ENCODE measurements around the gene VAPB. TPM values are rescaled to one million over a fixed set of nuclear protein-coding genes. Genes with fewer than 3 reads are reported as not detected.

VAPB gene
- total RNA-seq, 2 donors from 2014 or later, result 20.2 to 21.8 TPM

DNA sequence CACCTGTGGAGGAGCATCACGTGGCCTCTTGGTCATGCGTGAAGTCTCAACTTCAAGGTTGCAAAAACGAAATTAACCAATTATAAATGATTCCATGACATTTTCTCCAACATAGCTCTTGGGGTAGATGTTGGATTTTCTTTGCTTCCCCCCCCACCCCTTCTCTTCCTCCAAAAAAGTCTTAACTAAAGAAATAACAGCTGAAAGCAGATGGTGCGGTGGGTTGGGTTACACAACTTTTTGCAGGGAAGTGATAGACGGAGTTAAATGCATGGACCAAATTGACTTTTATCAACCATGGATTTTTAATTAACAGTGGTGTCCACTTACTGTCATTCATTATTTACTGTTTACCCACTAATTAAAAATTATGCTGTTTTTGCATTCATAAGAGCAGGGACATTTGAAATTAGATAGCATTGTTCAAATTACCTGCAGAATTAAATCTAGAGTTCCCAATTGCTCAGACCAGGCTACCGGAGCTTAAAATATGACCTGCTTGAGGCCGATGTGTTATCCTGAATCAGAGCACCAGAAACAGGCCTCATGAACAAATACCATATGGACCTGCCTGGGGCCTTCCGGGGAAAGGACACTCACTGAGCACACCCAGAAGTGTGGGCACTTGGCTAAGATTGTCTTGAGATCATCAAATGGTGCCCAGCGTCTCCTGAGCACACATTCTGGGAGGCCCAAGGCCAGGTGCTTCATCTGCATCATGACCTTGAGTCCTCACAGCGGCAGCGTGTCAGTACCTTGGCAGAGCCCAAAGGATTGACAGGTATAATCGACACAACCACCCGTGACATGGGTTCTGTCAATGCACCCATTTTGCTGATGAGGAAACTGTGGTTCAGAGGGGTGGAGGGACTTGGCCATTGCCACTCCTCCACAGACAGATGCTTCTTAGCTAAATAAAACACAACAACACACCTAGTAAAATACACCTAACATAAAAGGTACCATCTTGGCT is 84.7 kb downstream of the VAPB start:
- Histone ChIP-seq H3K9me3 (peaks cover 0 to 15% of the 10 kb centered on the region in 2 donors), H3K27ac (no peak overlapping the region), H3K4me3 (no peak overlapping the region), H3K27me3 (no peaks in the 10 kb centered on the region), H3K4me1 (peaks cover 0 to 6% of the 10 kb centered on the region in 2 donors), H3K36me3 (no peaks in the 10 kb centered on the region)
- peak; percentile 32 for DNase-seq (ENCODE audit: low spot score)
- TF ChIP-seq, protein P1, sequence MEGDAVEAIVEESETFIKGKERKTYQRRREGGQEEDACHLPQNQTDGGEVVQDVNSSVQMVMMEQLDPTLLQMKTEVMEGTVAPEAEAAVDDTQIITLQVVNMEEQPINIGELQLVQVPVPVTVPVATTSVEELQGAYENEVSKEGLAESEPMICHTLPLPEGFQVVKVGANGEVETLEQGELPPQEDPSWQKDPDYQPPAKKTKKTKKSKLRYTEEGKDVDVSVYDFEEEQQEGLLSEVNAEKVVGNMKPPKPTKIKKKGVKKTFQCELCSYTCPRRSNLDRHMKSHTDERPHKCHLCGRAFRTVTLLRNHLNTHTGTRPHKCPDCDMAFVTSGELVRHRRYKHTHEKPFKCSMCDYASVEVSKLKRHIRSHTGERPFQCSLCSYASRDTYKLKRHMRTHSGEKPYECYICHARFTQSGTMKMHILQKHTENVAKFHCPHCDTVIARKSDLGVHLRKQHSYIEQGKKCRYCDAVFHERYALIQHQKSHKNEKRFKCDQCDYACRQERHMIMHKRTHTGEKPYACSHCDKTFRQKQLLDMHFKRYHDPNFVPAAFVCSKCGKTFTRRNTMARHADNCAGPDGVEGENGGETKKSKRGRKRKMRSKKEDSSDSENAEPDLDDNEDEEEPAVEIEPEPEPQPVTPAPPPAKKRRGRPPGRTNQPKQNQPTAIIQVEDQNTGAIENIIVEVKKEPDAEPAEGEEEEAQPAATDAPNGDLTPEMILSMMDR (IDR thresholded peaks at IDR 0.05), result no peak

DNA sequence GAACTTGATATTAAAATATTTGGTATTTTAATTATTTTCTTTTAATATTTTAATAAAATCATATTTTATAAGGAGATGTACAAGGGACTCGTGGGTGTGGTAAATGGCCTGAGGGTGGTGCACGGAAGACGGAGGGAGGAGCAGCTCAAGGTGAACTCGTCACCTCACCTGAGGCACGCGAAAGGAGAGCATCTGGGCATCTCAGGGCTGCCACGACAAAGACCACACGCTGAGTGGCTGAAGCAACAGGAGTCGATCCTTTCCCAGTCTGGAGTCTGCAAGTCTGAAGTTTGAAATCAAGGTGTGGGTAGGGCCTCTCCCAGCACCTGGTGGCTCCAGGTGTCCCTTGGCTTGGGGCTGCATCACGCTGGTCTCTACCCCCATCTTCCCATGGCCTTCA is 86.4 kb downstream of the VAPB start:
- Histone ChIP-seq H3K27ac (no peak overlapping the region), H3K9me3 (peaks cover 0 to 20% of the 10 kb centered on the region in 2 donors)

DNA sequence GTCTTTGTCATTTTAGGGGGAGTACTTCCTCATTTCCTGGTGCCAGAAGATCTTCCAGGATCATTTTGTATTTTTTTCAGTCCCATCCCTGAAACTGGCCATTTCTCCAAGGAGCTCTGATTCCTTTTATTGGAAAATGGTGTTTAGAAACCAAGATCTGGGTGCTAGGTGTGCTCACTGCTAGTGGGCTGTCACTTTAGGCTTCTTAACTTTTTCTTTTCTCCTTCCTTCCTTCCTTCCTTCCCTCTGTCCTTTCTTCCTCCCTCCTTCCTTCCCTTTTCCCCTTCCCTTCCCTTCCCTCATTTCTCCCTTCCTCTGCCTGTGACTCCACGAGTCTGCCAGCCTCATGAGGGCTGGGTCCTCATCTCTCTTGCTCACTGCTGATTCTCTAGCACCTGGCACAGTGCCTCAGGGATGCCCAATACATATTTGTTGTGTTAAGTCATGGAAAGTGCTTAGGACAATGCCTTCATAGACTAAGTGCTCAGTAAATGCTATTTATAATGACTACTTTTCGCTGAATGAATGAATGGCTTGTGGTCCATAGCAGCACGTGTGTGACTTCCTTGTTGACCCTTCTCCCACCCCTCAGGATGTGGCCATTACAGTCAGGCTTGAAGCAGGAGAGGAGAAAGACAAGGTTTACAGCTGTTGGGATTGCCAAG is 89.2 kb downstream of the VAPB start:
- DNase-seq (ENCODE audit: low spot score), result no peak

More for the DNA sequence above, 86.4 kb downstream of the VAPB start:
- Histone ChIP-seq H3K27me3 (no peaks in the 10 kb centered on the region), H3K4me3 (no peak overlapping the region), H3K36me3 (no peaks in the 10 kb centered on the region), H3K4me1 (peaks cover 0 to 6% of the 10 kb centered on the region in 2 donors)
- TF ChIP-seq, protein P1 (IDR thresholded peaks at IDR 0.05), result no peak
- peak; percentile 48 for DNase-seq (ENCODE audit: low spot score)

DNA sequence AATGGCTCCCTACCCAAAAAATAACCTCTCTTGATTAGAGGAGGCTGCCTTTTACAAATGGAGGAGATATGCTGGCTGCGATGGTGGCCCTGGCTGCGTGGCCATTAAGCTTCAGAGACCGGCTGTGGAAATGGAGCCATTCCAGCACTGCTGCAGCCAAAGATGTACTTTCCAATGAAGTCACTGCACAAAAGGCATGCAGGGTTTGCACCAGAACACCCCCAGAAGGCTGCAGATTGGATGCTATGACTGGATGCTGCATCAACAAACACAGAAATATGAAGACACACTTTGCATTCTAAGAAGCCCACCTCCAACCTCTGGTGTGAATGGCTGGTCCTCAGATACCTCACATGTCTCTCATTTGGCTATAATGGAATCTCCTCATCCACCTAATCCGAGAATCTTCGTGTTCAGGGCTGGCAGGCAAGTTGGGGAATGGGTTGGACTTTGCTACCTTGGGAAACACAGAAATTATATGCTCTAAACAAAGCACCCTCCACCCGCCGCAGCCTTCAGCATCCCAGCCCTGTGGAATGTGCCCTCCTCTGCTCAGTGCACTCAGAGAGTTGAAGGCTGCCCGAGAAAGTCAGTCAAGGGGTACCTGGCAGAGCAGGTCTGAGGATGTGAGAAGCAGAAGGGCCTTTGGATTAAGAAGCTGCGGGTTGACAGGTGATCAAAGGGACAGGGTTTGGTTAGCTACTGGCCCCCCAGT is 90.9 kb downstream of the VAPB start:
- TF ChIP-seq, protein P1 (IDR thresholded peaks at IDR 0.05), result no peak
- Histone ChIP-seq H3K4me1 (no peaks in the 10 kb centered on the region), H3K9me3 (peaks cover 0 to 20% of the 10 kb centered on the region in 2 donors), H3K27ac (no peak overlapping the region), H3K36me3 (no peaks in the 10 kb centered on the region), H3K4me3 (no peak overlapping the region), H3K27me3 (no peaks in the 10 kb centered on the region)
- DNase-seq (ENCODE audit: low spot score), result no peak

More for the DNA sequence above, 89.2 kb downstream of the VAPB start:
- no peak overlapping the region for H3K4me3 ChIP-seq
- TF ChIP-seq, protein P1 (IDR thresholded peaks at IDR 0.05), result no peak
- no peaks in the 10 kb centered on the region for H3K27me3 ChIP-seq
- H3K9me3 ChIP-seq, result peaks cover 0 to 20% of the 10 kb centered on the region in 2 donors
- no peak overlapping the region for H3K27ac ChIP-seq
- no peaks in the 10 kb centered on the region for H3K4me1 ChIP-seq
- no peaks in the 10 kb centered on the region for H3K36me3 ChIP-seq

DNA sequence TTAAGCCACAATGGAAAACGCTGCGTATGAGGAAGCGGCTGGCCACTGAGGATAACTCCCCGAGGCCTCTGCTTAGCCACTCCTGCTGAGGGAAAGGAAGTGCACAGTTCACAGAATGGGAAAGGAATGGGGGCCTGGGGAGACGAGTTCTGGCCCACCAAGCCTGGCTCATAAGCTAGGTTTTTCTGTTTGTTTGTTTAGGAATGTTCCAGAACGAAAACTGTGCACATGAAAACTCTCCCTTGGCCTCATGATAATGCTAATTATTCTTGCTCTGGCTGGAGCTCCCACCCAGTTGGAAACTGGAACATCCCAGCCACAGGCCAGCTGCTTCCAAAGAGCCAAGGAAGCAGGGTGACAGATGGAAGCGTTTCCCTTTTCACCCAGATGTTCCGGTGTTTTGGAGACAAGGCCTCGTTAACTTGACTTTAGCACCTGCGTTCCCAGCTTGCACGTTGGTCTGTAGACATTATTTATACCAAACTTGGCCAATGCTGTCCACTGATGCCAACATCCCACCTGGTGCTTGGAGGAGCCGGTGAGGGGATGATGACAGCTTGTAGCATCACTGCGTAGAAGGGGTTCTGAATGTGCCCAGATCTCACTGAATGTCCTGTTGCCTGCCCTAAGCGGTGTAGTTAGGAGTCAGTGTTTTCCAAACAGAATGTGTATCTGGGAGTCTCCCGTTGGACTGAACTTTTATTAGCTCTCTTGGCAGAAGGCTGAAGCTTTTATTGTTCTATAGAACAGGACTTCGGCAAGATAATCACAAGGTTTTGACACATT is 91.7 kb downstream of the VAPB start:
- Histone ChIP-seq H3K27me3 (no peaks in the 10 kb centered on the region), H3K27ac (no peak overlapping the region), H3K36me3 (no peaks in the 10 kb centered on the region), H3K4me3 (no peak overlapping the region), H3K4me1 (no peaks in the 10 kb centered on the region), H3K9me3 (peaks cover 0 to 27% of the 10 kb centered on the region in 2 donors)
- no peak for DNase-seq (ENCODE audit: low spot score)
- TF ChIP-seq, protein P1 (IDR thresholded peaks at IDR 0.05), result no peak

All from right atrium auricular region (tissue), 2 donors.